ENCODE data around the gene SLC26A11.
"Not testable (repeated sequence)": the region's sequence is repeated elsewhere in the genome, so short reads cannot be mapped to it uniquely, and the experiment has no call there.

- not testable (repeated sequence) for TF ChIP-seq POLR2A (IDR thresholded peaks at IDR 0.05)
- TF ChIP-seq, protein P1, sequence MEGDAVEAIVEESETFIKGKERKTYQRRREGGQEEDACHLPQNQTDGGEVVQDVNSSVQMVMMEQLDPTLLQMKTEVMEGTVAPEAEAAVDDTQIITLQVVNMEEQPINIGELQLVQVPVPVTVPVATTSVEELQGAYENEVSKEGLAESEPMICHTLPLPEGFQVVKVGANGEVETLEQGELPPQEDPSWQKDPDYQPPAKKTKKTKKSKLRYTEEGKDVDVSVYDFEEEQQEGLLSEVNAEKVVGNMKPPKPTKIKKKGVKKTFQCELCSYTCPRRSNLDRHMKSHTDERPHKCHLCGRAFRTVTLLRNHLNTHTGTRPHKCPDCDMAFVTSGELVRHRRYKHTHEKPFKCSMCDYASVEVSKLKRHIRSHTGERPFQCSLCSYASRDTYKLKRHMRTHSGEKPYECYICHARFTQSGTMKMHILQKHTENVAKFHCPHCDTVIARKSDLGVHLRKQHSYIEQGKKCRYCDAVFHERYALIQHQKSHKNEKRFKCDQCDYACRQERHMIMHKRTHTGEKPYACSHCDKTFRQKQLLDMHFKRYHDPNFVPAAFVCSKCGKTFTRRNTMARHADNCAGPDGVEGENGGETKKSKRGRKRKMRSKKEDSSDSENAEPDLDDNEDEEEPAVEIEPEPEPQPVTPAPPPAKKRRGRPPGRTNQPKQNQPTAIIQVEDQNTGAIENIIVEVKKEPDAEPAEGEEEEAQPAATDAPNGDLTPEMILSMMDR (IDR thresholded peaks at IDR 0.05): not testable (repeated sequence)
Observed at GRCh38 chr17:80244448-80244847, 24.2 kb downstream of the SLC26A11 start.
